SIG-M5 (cell line): ENCODE measurements around the gene CCDC192.
"Not testable (repeated sequence)": the region's sequence is repeated elsewhere in the genome, so short reads cannot be mapped to it uniquely, and the experiment has no call there.

Source experiments
- DNase-seq: peaks from one replicate; lab custom pipeline; 2025; lab: John Stamatoyannopoulos, UW

CCDC192 gene

DNA sequence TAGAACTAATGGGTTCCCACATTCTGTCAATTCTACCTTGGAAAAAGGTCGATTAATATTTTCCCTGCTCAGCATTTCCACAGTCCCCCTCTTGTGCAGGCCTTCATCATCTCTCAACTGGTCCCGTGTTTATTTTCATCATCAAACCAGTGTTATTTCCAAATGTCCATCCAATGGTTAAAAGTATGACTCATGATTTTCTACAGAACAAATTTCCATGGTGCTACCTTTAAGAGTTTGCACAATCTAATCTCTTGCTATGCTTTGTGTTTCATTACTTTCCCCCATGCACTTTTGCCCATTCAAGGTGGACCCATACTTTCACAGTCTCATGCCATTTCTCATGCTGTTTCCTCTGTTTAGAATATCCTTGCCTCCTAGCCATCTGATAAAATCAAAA, 143.7 kb downstream of the CCDC192 start:
- DNase-seq: no peak

DNA sequence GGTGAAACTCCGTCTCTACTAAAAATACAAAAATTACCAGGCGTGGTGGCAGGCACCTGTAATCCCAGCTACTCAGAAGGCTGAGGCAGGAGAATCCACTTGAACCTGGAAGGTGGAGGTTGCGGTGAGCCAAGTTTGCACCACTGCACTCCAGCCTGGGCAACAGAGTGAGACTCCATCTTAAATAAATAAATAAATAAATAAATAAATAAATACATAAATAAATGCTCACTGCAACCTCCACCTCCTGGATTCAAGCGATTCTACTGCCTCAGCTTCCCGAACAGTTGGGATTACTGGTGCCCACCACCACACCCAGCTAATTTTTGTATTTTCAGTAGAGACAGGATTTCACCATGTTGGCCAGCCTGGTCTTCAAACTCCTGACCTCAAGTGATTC, 144.4 kb downstream of the CCDC192 start:
- DNase-seq: not testable (repeated sequence)

DNA sequence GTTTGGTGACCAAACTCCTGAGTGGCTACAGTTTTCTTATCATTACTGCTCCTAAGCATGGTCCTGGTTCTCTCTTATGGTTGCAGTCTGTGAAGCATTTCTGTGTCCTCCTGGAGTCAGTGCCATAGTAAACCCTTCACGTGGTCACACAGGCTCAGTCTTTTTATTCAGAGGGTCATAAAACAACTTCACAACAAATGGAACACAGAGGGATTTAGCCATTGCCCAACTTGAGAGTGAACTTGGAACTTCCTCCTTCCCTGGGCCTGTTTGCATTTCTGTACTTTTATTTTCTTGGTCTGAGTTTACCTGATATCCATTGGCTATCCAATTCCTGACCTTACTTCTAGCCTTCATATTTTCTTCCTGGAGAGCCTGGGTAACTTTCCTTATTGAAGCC, 144.9 kb downstream of the CCDC192 start:
- DNase-seq: no peak

GRCh38 chr5:127849408-127849807, 146.2 kb downstream of the CCDC192 start:
- no peak for DNase-seq

GRCh38 chr5:127849891-127850290, 146.7 kb downstream of the CCDC192 start:
- no peak for DNase-seq

GRCh38 chr5:127851964-127852363, 148.8 kb downstream of the CCDC192 start:
- no peak for DNase-seq

DNA sequence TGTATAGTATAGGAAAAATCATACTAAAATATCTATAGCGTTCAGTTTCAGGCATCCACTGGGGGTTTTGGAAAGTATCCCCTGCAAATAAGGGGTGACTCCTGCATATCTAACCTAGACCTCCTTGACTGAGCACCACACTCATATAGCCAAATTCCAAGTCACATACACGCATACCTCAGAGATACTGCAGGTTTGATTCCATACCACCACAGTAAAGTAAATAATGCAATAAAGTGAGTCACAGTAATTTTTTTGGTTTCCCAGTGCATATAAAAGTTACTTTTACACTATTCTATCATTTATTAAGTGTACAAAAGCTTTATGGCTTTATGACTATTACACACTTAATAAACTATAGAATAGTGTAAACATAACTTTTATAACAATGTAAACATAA, 151.3 kb downstream of the CCDC192 start:
- no peak for DNase-seq

DNA sequence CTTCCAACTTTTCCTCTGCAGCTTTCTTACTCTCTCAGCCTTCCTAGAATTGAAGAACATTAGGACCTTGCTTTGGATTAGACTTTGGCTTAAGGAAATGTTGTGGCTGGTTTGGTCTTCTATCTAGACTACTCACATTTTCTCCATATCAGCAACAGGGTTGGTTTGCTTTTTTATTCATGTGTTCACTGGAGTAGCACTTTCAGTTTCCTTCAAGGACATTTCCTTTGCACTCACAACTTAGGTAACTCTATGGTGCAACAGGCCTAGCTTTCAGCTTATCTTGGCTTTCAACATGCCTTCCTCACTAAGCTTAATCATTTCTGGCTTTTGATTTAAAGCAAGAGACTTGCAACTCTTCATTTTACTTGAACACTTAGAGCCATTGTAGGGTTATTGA, 153.1 kb downstream of the CCDC192 start:
- DNase-seq: no peak

- no peak for DNase-seq
Observed at GRCh38 chr5:127858116-127858784, 155.1 kb downstream of the CCDC192 start.

DNA sequence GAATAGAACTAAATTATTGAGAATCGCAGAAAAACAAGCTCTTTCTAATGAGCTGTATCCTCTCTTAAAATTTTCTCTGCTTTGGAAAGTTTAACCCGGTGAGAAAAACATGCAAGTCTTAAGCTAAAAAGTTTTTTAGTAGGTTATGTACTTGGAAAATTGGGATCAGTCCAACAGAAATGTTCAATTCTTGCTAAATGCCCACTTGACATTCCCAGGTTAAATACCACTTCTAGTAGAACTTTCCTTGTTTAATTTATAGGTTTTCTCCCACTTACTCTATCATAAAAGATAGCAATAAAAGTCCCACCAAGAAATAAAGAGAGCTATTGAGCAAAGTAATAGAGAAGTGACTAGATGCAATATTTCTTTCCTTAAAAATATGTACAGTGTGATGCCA, 157.1 kb downstream of the CCDC192 start:
- no peak for DNase-seq

DNA sequence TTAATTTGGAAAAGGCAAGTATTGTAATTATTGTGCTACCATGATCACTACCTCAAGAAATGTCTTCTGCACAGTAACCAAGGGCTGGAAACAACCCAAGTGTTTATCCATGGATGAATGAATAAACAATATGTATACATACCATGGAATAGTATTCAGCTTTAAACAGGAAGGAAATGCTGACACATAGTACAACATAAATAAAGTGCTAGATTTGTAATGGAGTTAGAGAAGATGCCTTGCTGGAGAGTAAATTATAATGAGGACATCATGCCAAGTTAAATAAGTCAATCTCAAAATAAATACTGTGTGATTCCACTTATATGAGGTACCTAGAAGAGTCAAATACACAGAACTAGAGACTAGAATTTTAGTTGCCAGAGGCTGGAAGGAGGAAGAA, 160.0 kb downstream of the CCDC192 start:
- no peak for DNase-seq

GRCh38 chr5:127863610-127864395, 160.6 kb downstream of the CCDC192 start:
- DNase-seq: no peak

DNA sequence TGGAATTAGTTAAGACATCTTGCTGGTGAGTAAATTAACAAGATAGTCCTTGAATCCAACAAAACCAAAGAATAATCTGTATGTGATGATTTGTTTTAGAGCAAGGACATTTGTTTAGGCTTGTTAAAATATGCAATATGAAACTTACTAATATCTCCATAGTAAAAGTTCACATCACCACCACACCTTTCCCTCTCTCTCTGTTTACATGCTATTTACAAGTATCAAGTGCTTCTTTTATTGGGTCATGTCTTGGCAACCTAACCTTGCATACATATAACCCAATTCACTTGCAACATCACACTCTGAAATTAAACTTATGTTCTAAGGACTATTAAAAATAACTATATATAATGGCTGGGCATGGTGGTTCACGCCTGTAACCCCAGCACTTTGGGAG, 161.3 kb downstream of the CCDC192 start:
- DNase-seq: no peak

- DNase-seq: no peak
Observed at GRCh38 chr5:127865273-127865672, 162.1 kb downstream of the CCDC192 start.

GRCh38 chr5:127867022-127867783, 164.0 kb downstream of the CCDC192 start:
- no peak for DNase-seq

GRCh38 chr5:127870914-127871313, 167.7 kb downstream of the CCDC192 start:
- no peak for DNase-seq

DNA sequence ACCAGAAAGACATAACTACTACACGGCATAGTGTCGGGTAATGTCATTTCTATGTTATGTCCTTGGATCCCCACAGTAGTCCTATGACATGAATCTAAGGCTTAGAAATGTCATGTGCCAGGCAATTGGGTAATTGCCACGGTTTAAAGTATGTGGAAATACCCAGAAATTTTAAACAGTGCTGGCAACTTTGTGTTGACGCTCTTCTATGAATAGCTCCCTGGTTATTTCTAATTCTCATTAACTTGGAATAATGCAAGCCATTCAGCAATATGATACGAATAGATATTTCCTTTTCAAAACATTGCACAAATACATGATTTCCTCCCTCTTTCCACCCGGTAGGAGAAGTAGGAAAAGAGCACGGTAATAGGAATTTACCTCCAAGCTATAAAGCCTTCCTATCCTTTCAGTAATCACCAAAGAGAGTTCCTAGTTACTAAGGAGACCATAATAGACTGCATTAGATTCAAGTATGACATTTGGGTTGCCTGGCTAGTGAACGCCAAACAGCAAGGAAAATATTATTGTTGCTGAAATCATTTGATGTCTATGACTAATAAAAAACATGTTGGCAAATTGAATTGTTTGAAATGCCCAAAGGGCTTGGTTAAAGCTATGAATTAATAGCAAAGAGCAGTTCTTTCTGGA, 168.4 kb downstream of the CCDC192 start:
- DNase-seq: no peak

DNA sequence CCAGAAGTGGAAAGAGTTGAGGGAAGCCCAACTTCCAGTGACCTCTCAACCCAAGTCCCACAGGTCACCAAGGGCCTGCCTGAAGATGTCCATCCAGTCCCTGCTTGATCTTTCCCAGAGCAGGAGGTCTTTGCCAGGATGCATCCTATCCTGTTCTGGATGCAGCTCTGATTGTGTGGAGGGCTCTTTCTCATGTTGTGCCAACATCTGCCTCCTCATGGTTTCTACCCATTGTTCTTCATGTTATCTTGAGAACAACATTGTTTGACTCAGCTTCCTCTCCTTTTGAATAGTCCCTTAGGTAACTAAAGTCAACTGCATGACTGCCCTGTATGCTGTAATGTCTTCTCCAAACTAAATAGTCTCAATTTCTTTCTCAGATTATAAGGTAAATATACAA, 169.3 kb downstream of the CCDC192 start:
- DNase-seq: no peak

GRCh38 chr5:127875235-127876021, 172.2 kb downstream of the CCDC192 start:
- DNase-seq: no peak

- DNase-seq: no peak
Observed at GRCh38 chr5:127876384-127876783, 173.2 kb downstream of the CCDC192 start.

DNA sequence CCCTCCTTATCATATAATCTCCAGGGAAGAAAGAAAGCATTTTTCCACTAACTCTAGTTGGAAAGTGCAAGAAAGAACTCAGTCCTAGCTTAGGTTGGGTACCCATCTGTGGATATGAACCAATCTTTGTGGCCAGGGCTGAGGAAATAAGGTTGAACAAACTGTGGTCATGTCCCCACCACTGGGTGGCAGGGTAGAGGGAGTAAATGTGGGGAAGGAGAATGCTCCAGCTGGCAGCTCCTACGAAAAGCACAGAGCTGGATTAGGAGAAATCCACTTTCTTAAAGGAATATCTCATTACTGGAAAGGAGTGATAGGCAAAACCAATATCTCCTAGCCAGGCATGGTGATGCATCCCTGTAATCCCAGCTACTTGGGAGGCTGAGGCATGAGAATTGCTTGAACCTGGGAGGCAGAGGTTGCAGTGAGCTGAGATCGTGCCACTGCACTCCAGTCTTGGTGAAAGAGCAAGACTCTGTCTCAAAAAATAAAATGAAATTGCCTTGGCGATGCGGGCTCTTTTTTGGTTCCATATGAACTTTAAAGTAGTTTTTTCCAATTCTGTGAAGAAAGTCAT, 175.1 kb downstream of the CCDC192 start:
- no peak for DNase-seq
